GM19240 (cell line): ENCODE results near the gene SPDYE4.
A peak's percentile ranks its signal among the peaks of the same experiment; 100 is the strongest.

Experiments
- DNase-seq: peaks from one replicate; pipeline ENCODE4 v3.0.0; 2011; ENCODE audit warnings: low spot score; ENCODE audit not compliant: insufficient read length

The SPDYE4 gene

GRCh38 chr17:8785547-8786413 lies 27.4 kb upstream of the SPDYE4 start:
- no peak for DNase-seq

GRCh38 chr17:8782176-8782575 lies 23.8 kb upstream of the SPDYE4 start:
- DNase-seq, result no peak

- DNase-seq, result no peak
These were observed 23.4 kb upstream of the SPDYE4 start for GRCh38 chr17:8781776-8782175.

GRCh38 chr17:8776881-8777280 lies 18.5 kb upstream of the SPDYE4 start:
- DNase-seq, result no peak

- no peak for DNase-seq
These were observed 17.9 kb upstream of the SPDYE4 start for GRCh38 chr17:8776248-8776647.

- no peak for DNase-seq
These were observed 8.4 kb upstream of the SPDYE4 start for GRCh38 chr17:8766731-8767130.

GRCh38 chr17:8762012-8762411 lies 3.7 kb upstream of the SPDYE4 start:
- no peak for DNase-seq

- DNase-seq, result no peak
These were observed 1.2 kb downstream of the SPDYE4 start for GRCh38 chr17:8757189-8757588.

- DNase-seq, result no peak
These were observed 2.6 kb downstream of the SPDYE4 start for GRCh38 chr17:8755590-8756255.

GRCh38 chr17:8754890-8755289 lies 3.5 kb downstream of the SPDYE4 start:
- DNase-seq, result no peak

GRCh38 chr17:8753976-8754440 lies 4.3 kb downstream of the SPDYE4 start:
- DNase-seq, result no peak

- no peak for DNase-seq
These were observed 5.0 kb downstream of the SPDYE4 start for GRCh38 chr17:8753136-8753975.

- DNase-seq, result no peak
These were observed 8.7 kb downstream of the SPDYE4 start for GRCh38 chr17:8749616-8750015.

- DNase-seq, result no peak
These were observed 10.6 kb downstream of the SPDYE4 start for GRCh38 chr17:8747742-8748141.

GRCh38 chr17:8746501-8747236 lies 11.7 kb downstream of the SPDYE4 start:
- no peak for DNase-seq

GRCh38 chr17:8745586-8746500 lies 12.5 kb downstream of the SPDYE4 start:
- DNase-seq, result peak; percentile 75

GRCh38 chr17:8744086-8744785 lies 14.1 kb downstream of the SPDYE4 start:
- no peak for DNase-seq

- no peak for DNase-seq
These were observed 15.5 kb downstream of the SPDYE4 start for GRCh38 chr17:8742819-8743218.

GRCh38 chr17:8742274-8742673 lies 16.1 kb downstream of the SPDYE4 start:
- no peak for DNase-seq
